ENCODE measurements around the gene PTPRM.

GRCh38 chr18:7686278-7686677, 119.2 kb downstream of the PTPRM start:
- TF ChIP-seq EP300 (IDR thresholded peaks at IDR 0.05) (no peak), CTCF (IDR thresholded peaks at IDR 0.05) (no peak), POLR2AphosphoS5 (IDR thresholded peaks at IDR 0.05) (no peak), POLR2A (IDR thresholded peaks at IDR 0.05) (no peak)

Data from sigmoid colon (tissue), 4 donors.